Activated CD8-positive, alpha-beta memory T cell treated with anti-CD3 and anti-CD28 coated beads, Interleukin-2, amount 50 U/mL, for 4 hours (primary cell): ENCODE data around the gene ZNF429.
"Not testable (repeated sequence)": the region's sequence is repeated elsewhere in the genome, so short reads cannot be mapped to it uniquely, and the experiment has no call there.

Experiments used
- DNase-seq: peaks from one replicate; pipeline ENCODE4 v3.0.0-alpha.2; 2020

The ZNF429 gene

DNA sequence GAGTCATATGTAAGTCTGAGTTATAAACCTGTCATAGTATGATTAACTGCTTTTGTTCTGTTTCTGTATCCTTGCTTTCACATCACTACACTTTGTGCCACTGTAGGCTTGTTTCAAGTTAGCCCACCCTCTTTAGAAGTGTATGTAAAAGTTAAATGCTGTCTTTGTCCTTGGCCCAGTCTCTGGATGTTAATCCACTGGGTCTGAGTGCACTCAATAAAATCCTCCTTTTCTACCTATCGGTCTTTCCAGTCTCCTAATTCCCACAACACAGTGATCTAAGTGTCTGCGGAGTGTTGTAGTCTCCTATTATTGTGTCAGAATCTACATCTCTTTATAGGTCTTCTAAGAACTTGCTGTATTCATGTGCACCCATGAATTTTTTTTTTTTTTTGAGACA, 14.1 kb downstream of the ZNF429 start:
- DNase-seq = no peak

DNA sequence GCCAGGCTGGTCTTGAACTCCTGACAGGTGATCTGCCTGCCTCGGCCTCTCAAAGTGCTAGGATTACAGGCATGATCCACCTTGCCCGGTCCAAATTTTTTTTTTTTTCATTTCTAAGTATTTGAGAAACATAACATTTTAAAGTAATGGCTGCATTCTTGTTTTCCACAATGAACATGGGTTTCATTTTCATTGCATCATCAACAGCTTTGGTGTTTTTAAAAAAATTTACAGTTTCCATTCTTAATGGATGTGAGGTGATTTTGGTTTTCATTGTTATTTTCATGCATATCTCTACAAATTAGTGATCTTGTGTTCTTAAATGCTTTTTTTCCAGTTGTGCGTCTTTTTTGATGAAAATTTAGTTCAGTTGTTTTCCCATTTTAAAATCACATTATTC, 27.5 kb downstream of the ZNF429 start:
- DNase-seq = no peak

DNA sequence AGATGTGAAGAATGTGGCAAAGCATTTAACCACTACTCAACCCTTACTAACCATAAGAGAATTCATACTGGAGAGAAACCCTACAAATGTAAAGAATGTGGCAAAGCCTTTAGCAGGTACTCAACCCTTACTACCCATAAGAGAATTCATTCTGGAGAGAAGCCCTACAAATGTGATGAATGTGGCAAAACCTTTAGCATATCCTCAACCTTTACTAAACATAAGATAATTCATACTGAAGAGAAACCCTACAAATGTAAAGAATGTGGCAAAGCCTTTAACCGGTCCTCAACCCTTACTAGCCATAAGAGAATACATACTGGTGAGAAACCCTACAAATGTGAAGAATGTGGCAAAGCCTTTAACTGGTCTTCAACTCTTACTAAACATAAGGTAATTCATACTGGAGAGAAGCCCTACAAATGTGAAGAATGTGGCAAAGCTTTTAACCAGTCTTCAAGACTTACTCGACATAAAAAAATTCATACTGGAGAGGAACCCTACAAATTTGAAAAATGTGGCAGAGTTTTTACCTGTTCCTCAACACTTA, 31.4 kb downstream of the ZNF429 start:
- DNase-seq = not testable (repeated sequence)

DNA sequence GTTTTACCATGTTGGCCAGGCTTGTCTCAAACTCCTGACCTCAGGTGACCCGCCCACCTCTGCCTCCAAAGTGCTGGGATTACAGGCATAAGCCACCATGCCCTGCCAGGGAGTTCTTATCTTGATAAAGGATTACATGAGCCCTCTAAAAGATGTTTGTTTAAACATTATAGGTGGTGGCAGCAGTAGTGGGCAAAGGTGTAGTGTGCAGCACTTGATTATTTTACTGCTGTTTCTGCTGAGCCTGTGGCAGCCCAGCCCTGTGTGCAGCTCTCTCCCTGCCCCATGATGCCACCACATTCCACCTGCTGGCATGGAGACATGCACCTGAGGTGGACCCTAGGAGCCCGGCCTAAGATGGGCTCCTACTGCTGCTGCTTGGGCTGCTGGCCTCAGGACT, 54.0 kb downstream of the ZNF429 start:
- DNase-seq = no peak

DNA sequence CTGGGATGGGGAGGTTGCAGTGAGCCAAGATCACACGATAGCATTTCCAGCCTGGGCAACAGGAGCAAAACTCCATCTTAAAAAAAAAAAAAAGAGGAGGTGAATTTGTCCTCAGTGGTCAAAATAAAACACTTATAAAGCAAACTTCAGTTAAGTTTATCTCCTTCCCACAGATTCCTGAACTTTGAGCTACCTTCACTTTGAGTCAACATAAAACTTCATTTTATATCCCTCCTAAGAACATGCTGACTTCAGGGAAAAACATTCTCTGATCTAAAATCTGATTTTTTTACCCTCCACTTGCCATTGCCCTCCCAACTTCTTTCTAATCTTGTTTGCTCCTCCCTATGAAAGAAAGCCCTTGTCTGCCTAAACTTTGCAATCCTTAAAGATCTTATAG, 59.0 kb downstream of the ZNF429 start:
- no peak for DNase-seq

DNA sequence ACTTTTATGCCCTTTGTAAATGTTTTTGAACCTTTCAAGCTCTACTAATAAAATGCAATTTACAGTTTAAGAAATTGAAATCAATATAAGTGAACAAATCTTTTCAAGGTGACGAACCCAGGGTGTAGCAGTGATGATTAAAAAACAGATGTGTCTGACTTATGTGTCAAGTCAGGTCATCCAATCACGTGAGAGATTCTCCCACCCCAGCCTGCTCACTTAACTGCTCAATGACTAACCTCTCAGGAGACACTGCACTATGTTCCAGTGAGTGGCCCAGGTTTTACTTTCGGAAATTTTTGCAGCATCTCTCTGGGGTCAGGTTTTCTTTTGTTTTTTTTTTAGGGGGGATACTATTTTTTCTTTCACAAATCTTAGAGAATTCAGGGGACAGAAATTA, 60.7 kb downstream of the ZNF429 start:
- DNase-seq = no peak

DNA sequence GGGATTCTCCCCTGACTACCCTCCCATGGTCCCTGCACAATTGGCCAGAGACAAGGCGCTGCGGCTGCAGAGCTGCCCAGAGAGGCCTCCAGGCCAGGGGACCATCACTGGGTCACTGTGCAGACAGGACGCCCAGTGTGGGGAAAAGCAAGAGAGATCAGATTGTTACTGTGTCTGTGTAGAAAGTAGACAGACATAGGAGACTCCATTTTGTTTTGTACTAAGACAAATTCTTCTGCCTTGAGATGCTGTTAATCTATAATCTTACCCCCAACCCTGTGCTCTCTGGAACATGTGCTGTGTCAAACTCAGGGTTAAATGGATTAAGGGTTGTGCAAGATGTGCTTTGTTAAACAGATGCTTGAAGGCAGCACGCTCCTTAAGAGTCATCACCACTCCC, 62.4 kb downstream of the ZNF429 start:
- not testable (repeated sequence) for DNase-seq

DNA sequence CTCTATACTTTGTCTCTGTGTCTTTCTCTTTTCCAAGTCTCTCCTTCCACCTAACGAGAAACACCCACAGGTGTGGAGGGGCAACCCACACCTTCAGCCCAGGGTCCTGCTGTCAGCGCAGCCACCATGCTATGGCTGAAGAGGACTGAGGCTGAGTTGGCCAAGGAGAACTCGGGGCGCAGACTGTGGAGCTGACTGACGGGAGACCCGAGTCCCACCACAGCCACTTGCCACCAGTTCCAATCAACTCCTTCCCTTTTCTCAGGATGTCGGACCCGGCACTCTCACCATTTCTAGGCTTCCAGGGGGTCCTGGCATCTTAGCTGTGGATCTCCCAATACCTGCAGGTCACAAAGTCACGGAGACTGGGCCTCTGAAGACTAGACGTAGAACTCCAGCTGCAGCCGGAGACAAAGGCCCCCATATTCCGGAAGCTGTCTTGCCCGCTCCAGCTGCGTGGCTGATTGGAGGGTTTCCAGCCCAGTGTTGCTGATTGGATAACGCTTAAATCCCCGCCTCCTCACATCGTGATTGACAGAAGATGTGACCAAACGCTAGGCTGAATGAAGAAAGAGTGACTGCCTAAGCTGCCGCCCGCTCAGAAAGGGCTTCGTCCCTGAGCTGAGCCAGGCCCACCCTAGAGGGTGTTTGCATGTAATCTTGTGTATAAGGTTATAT, 63.6 kb downstream of the ZNF429 start:
- peak; percentile 67 for DNase-seq

DNA sequence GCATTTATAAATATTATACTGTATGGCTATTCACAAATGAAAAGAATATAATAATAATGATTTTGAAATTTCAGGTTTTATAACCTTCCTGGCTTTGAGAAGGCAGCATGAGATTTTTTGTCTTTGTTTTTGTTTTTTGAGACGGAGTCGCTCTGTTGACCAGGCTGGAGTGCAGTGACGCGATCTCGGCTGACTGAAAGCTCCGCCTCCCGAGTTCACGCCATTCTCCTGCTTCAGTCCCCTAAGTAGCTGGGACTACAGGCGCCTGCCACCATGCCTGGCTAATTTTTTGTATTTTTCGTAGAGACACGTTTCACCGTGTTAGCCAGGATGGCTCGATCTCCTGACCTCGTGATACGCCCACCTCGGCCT, 64.1 kb downstream of the ZNF429 start:
- DNase-seq = peak; percentile 34

DNA sequence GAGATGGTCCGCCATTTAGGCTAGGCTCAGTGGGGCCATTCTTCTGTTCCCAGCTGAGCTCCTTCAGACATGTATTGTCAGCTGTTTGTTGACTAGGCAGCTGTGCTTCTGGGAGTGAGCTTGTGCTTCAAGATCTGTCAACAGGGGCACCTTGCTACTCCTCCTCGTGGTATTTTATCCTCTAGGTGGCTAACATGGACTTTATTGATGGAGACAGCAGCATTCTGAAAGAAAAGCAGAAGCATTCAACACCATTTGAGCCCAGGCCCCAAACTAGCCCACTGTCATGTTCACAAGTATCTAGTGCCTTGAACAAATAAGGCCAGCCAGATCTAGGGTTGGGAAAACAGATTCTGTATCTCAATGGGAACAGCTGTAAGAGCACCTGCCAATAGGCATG, 65.9 kb downstream of the ZNF429 start:
- DNase-seq = no peak

DNA sequence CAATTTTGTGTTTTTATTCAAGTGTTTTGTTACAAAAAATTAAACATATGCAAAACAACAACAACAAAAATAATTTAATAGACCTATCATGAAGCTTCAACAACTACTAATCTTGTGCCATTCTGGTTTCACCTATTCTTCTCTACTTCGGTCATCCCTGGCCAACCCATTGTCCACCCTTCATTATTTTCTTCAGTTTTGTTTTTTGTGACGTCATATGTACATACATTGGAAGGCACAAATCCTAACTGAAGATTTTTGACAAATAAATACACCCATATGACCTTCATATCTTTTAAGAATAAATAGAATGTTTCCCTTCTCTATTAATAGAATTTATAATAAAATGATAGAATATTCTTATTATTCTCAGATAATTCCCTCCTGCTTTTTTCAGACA, 69.2 kb downstream of the ZNF429 start:
- DNase-seq = no peak

DNA sequence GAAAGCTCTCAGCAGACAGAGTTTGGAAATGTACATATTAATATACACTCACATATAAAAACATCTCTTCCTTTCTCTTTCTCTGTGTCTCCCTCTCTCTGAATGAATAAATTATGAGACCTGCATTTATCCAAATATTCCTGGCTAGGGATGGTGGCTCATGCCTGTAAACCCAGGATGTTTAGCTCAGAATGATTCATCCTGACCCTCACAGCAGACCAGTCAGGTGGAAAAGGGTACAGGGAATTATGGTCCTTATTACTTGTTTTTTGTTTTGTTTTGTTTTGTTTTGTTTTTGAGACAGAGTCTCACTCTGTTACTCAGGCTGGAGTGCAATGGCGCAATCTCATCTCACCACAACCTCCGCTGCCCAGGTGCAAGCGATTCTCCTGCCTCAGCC, 71.1 kb downstream of the ZNF429 start:
- no peak for DNase-seq

DNA sequence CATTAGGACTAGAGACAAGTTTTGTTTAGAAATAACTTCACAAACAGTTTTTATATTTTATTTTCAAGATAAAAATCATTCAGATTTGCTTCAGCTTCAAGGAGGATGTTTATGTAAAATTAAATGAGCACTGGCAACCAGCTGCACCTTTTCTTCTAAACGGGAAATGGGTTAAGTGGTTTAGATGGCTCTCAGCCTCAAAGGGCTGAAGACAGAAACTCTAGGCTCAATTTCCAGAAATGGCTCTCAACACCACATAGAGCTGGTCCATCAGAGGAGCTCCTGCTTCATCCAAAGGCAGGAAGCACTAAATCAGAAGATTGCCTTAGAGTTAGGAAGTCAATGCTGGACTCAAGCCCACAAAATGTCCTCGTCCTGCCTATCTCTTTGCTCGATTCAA, 74.7 kb downstream of the ZNF429 start:
- no peak for DNase-seq

DNA sequence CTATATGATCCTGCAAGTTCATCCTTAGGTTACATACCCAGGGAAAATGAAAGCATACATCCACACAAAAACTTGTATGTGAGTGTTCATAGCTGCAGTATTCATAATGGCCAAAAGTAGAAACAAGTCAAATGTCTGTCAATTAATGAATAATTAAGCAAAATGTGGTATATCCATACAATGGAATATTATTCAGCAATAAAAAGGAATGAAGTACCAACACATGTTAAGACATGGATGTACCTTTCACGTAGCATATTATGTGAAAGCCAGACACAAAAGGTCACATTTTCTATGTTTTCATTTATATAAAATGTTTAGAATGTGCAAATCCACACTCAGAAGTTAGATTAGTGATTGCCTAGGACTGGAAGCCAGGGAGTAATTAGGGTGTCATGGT, 75.4 kb downstream of the ZNF429 start:
- no peak for DNase-seq

DNA sequence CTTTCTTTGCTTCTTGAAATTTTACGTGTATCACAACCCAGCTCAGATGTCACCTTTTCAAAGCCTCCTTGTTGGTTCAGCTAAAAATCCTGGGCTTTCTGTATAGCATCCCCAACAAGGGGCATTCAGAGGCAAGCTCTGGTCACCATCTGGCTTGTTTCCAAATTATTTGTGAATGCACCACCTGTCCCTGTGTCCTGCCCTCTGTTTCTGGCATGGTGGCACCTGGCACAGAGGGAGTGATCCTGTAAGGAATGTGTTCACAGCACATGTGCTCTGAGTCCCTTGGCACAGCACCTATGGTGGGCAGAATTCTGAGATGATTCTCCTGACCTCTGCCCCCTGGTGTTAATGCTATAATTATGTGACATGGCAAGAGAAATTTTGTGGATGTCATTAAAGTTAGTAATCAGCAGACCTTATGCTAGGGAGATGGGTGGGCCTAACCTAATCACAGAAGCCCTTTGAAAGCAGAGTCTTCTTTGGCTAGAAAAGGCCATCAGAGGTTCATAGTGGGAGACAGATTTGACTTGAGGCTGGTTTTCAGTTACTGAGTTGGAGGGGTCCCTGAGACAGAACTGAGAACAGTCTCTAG, 76.3 kb downstream of the ZNF429 start:
- no peak for DNase-seq

DNA sequence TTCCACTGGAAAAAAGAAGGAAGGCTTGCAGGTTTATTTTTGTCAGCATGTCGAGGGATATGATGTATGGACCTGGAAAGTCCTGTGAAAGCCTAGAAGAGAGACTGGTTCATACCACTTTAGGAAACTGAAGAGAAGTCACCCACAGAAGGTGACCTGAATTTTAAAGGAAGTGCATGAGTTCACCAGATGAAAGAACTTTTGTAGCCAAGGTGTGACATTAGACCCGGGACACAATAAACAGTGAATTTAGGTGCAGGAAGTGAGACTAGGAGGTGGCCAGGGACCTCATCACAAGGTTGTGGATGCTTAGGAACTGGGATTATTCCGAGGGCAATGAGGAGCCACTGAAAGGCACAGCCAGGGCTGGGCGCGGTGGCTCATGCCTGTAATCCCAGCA, 79.1 kb downstream of the ZNF429 start:
- DNase-seq = no peak

DNA sequence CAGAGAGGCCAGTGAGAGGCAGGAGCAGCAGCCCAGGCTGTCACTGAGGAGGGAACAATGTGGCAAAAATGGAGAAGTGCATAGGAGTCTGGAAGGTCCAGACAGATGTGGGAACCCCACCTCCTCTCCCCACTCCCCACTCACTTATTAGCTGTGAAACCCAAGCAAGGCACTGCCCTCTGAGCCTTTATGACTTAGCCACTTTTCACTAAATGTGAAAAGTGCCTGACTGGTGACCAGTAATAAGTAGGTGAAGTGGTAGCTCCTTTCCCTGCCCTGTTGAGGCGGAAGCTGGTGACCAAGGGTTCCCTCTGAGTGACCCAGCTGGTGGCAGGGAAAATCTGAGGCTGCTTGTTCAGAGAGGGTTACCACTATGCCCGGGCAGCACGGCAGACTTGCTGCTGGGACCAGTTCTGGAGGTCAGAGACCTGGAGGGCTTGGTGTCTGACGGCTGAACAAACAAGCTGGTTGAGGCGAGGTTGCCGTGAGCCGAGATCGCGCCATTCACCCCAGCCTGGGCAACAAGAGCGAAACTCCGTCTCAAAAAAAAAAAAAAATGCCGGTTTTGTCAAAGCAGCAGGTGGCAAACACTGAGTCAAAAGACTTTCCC, 80.0 kb downstream of the ZNF429 start:
- no peak for DNase-seq

DNA sequence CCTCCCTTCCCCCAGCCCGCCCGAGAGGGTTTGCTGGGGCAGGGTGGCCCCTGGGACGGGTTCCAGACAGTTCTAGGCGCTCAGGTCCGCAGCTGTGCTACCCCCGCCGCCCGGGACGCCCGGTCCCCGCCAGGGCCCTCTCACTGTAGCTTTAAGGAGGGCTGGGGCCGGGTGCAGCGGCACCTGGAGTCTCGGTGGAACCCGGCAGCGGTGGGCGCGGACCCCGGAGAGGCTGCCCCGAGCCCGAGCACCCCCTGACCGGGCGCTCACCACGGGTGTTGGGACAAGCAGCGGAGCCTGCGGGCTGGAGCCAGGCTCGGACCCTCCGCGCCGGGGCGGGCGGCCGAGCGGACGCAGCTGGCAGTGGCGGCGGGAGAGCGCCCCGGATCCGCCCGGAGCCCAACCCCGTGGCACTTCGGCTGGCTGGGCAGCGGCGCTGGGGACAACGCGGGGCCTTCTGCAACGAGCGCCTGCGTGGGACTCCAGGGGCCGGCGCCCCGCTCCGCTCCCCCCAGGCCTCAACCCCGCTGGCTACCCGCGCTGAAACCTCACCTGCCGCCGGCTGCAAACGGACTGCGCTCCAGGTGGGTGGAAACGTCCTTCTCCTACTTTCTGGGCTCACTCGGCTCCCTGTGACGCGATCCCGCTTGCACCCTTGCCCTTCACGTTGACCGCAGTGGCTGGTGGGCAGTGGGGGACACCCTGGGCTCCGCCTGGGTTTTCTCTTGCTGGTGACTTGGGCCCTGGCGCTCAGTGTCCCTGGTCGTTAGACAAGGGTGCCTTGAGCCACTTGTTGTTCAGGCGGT, 81.1 kb downstream of the ZNF429 start:
- DNase-seq = peak; percentile 24

DNA sequence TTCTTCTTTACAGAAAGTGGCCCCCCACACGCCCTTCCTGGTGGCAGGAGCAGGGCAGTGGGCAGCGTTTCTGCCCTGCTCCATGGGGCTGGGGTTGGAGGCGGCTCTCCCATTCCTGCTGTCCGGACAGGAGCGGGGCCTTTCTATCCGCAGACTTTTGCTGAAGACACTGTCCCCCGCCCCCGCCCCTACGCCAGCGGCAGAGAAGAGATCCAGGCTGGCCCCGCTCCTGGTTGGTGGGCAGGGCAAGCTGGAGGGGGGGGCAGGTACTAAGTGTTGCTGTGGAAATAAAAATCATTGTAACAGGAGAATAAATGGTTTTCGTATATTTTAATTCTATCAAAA, 81.7 kb downstream of the ZNF429 start:
- no peak for DNase-seq

DNA sequence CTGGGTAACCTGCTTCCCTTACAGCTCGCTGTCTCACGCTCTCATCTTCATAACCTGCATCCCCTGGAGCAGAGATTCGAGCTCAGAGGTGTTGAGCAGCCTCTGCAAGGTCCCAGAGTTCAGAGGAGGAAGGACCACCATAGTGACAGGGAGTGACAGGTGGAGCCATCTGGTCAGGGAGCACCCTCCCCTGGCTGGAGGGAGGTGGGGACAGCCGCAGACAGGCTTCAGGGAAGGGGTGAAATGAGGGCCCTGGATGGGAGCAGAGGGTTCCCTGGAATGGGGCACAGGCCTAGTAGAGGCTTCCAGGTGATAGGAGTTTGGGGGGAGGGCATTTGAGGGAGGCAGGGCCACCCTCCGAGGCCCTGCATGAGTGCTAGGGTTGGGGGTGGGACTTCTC, 82.1 kb downstream of the ZNF429 start:
- DNase-seq = no peak

DNA sequence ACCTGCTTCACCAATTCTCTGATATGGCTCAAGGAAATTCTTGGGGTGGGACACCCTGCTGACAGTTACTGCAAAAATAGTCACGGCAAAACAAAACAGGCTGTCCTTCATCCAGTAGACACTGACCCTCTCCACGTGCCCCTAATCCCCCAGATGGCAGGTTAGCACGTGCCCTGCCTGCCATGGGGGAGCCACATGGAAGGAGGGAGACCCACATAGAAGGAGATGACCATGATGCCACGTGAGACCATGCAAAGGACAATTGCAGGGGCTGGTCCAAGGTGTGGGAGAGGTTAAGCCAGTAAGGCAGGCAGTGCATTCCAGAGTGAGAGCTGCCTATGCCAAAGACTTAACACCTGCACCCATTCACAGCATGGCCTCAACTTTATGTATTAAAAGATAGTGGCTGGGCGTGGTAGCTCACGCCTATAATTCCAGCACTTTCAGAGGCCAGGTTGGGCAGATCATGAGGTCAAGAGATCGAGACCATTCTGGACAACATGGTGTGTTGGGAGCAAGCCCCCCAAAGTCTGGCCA, 82.7 kb downstream of the ZNF429 start:
- no peak for DNase-seq

DNA sequence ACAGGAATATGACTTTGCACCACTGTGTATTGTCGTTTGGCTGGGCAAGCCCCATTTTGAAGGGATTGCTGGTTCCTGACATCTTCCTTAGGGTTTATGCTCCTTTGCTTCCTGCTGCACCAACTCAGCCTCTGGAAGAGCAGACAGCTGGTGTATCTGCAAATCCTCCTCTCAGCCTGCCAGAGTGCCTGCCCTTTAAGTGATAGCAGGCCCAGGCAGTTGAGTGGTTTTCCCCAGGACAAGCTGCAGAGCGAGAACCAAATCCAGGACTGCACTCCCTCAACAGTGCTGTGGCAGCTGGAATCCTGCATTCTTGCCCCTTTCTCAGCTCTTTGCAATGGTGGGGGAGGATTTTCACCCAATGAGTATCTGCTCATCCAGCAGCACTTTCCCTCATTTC, 85.5 kb downstream of the ZNF429 start:
- no peak for DNase-seq

DNA sequence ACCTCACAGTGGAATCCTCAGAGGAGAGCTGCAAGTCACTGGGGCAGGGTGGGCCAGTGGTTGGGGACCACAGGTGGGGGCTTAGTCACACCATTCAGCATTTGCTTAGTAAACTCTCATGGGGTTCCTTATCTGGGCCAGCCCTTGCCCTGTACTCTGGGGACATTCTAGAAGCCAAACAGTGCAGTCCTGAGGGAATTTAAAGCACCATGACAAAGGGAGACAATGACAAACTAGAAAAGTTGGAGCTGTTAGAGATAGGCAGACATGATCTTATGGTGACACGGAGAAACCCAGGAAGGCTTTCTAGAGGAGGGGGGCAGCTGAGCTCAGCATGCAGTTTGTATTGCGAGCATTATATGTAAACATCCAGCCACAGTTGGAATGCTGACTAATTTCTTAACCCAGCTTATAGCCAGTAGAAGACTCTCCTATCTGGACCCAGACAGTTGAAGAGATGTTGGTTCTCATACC, 87.6 kb downstream of the ZNF429 start:
- no peak for DNase-seq
